ENCODE measurements around the gene ATP13A3. TPM values are rescaled to one million over a fixed set of nuclear protein-coding genes. Genes with fewer than 3 reads are reported as not detected.
"Not testable (repeated sequence)": the region's sequence is repeated elsewhere in the genome, so short reads cannot be mapped to it uniquely, and the experiment has no call there.

The ATP13A3 gene
- total RNA-seq (2021) (94.5 and 121 TPM in 2 replicates), Bru-seq, nascent RNA (percentile 95 among the genes with signal in this experiment), BruChase-seq, experiment 1, labeled RNA remaining after a 2-hour chase (percentile 96 among the genes with signal in this experiment), BruChase-seq, experiment 2, labeled RNA remaining after a 6-hour chase (percentile 96 among the genes with signal in this experiment)
- long read RNA-seq, full-length matches to known transcripts, result 3 of 23 reads
- long read RNA-seq, partial matches to known transcripts, result 12 of 23 reads
- long read RNA-seq, other reads (novel, unspliced or antisense), result 8 of 23 reads

- intact Hi-C loops (cut with micrococcal nuclease; ENCODE audit: unreplicated experiment), result no loop called here
- H3K27ac ChIP-seq (ENCODE audit: low read depth, low read length, poor library complexity, severe bottlenecking), result peak within 1 kb of the TSS; percentile 87
- POLR2A ChIA-PET (ENCODE audit: low non-redundant PET), result no interaction called here
These were observed at the start of gene ATP13A3 for GRCh38 chr3:194486540-194487288. TSS of gene ATP13A3 (minus strand) at chr3:194487002. CDS start at chr3:194462190, 24,812 bp downstream.

GRCh38 chr3:194535199-194535598, 48.4 kb upstream of the ATP13A3 start:
- DNase-seq (ENCODE audit: low spot score); intact Hi-C loops (cut with micrococcal nuclease; ENCODE audit: unreplicated experiment); H3K36me3 ChIP-seq (ENCODE audit: insufficient read depth, low read length, poor library complexity, severe bottlenecking); H3K4me3 ChIP-seq (ENCODE audit: low read depth, low read length, poor library complexity, severe bottlenecking); H3K27ac ChIP-seq (ENCODE audit: low read depth, low read length, poor library complexity, severe bottlenecking); H3K27me3 ChIP-seq (replicated peaks; ENCODE audit: insufficient read depth, low read depth, low read length, poor library complexity); CTCF ChIA-PET; BruUV-seq (replicated peaks): not testable (repeated sequence)
- POLR2A ChIA-PET (ENCODE audit: low non-redundant PET), result interaction anchor here (0.7 kb wide), 1 partner anchor 8 kb away, joined by 3 read pairs; no protein-coding TSS in a partner anchor
- peaks cover 14% of the 10 kb centered on the region for H3K9me3 ChIP-seq (ENCODE audit: low read depth, low read length, poor library complexity, severe bottlenecking)
- H3K4me1 ChIP-seq (ENCODE audit: insufficient read depth, low read length, poor library complexity, severe bottlenecking), result peaks cover 15% of the 10 kb centered on the region

More at GRCh38 chr3:194486540-194487288, at the start of gene ATP13A3:
- CTCF ChIA-PET, result interaction anchor here (1.3 kb wide), 1 partner anchor 14 kb away, joined by 5 read pairs; no protein-coding TSS in a partner anchor
- Histone ChIP-seq H3K36me3 (ENCODE audit: insufficient read depth, low read length, poor library complexity, severe bottlenecking) (peaks cover 10% of the 10 kb centered on the region), H3K4me1 (ENCODE audit: insufficient read depth, low read length, poor library complexity, severe bottlenecking) (peaks cover 8% of the 10 kb centered on the region), H3K27me3 (replicated peaks; ENCODE audit: insufficient read depth, low read depth, low read length, poor library complexity) (no peaks in the 10 kb centered on the region), H3K9me3 (ENCODE audit: low read depth, low read length, poor library complexity, severe bottlenecking) (no peaks in the 10 kb centered on the region), H3K4me3 (ENCODE audit: low read depth, low read length, poor library complexity, severe bottlenecking) (peak within 1 kb of the TSS; percentile 86)
- DNase-seq (ENCODE audit: low spot score), result peak; percentile 95
- TF ChIP-seq EZH2 (IDR thresholded peaks at IDR 0.05; ENCODE audit: borderline replicate concordance, low read depth, low read length, poor library complexity, severe bottlenecking), result no peak
- TF ChIP-seq, protein P1, sequence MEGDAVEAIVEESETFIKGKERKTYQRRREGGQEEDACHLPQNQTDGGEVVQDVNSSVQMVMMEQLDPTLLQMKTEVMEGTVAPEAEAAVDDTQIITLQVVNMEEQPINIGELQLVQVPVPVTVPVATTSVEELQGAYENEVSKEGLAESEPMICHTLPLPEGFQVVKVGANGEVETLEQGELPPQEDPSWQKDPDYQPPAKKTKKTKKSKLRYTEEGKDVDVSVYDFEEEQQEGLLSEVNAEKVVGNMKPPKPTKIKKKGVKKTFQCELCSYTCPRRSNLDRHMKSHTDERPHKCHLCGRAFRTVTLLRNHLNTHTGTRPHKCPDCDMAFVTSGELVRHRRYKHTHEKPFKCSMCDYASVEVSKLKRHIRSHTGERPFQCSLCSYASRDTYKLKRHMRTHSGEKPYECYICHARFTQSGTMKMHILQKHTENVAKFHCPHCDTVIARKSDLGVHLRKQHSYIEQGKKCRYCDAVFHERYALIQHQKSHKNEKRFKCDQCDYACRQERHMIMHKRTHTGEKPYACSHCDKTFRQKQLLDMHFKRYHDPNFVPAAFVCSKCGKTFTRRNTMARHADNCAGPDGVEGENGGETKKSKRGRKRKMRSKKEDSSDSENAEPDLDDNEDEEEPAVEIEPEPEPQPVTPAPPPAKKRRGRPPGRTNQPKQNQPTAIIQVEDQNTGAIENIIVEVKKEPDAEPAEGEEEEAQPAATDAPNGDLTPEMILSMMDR (conservative IDR thresholded peaks at IDR 0.05; ENCODE audit: low read depth, low read length), result no peak
- BruUV-seq (replicated peaks), result no TSS peak

GRCh38 chr3:194534243-194534642, 47.4 kb upstream of the ATP13A3 start:
- TF ChIP-seq, protein P1 (conservative IDR thresholded peaks at IDR 0.05; ENCODE audit: low read depth, low read length), result no peak
- TF ChIP-seq EZH2 (IDR thresholded peaks at IDR 0.05; ENCODE audit: borderline replicate concordance, low read depth, low read length, poor library complexity, severe bottlenecking), result no peak
- Histone ChIP-seq H3K4me1 (ENCODE audit: insufficient read depth, low read length, poor library complexity, severe bottlenecking) (peaks cover 15% of the 10 kb centered on the region), H3K4me3 (ENCODE audit: low read depth, low read length, poor library complexity, severe bottlenecking) (no peak overlapping the region), H3K27me3 (replicated peaks; ENCODE audit: insufficient read depth, low read depth, low read length, poor library complexity) (no peaks in the 10 kb centered on the region), H3K36me3 (ENCODE audit: insufficient read depth, low read length, poor library complexity, severe bottlenecking) (no peaks in the 10 kb centered on the region), H3K9me3 (ENCODE audit: low read depth, low read length, poor library complexity, severe bottlenecking) (peaks cover 14% of the 10 kb centered on the region), H3K27ac (ENCODE audit: low read depth, low read length, poor library complexity, severe bottlenecking) (no peak overlapping the region)
- intact Hi-C loops (cut with micrococcal nuclease; ENCODE audit: unreplicated experiment), result no loop called here
- no TSS peak for BruUV-seq (replicated peaks)
- DNase-seq (ENCODE audit: low spot score), result no peak
- ChIA-PET POLR2A (ENCODE audit: low non-redundant PET) (no interaction called here), CTCF (no interaction called here)
